ENCODE results near the gene BRD1.

BRD1 gene

GRCh38 chr22:49814856-49815255, 12.8 kb downstream of the BRD1 start:
- no peak for DNase-seq (ENCODE audit: low read depth)
- H3K4me3 ChIP-seq (ENCODE audit: low read length), result no peak overlapping the region
- TF ChIP-seq CTCF (conservative IDR thresholded peaks at IDR 0.05; ENCODE audit: low read depth, low read length), result no peak

DNA sequence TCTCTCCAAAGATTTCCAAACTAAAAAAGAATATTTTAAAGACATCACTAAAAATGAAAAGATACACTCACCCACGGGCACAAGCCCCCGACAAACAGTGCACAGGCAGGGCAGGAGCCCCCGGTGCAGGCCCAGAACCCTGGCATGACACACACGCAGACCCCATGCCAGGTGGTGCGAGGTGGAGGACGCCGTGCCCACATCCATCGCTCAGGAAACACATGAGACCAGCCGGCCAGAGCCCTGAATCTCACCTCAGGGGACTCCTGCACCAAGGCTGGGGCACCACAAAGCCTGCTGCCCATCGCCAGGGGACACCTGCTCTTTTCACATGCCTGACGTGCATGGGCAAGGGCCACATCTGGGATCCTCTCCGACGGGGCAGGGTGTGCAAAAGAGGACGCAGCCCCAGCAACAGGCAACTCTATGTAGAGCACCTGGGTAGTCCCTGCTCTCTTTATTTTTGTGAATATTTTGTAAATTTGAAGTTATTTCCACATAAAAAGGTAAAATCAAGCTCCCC, 13.4 kb downstream of the BRD1 start:
- no peak overlapping the region for H3K4me3 ChIP-seq (ENCODE audit: low read length)
- TF ChIP-seq CTCF (conservative IDR thresholded peaks at IDR 0.05; ENCODE audit: low read depth, low read length), result no peak
- DNase-seq (ENCODE audit: low read depth), result no peak

DNA sequence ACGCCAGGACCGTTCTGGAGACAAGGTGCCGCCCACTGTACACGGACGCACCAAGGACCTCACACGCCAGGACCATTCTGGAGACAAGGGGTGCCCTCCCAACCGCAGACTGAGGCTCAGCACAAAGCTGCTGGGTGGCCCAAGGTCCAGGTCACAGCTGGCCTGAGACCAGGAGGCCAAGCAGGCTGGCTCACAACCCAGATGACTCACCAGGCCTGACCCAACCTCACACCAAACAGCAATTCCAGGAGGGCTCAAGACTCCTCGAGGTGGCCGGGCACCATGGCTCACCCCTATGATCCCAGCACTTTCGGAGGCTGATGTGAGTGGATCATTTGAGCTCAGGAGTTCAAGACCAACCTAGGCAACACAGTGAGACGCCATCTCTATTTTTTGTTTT, 14.8 kb downstream of the BRD1 start:
- TF ChIP-seq CTCF (conservative IDR thresholded peaks at IDR 0.05; ENCODE audit: low read depth, low read length), result no peak
- no peak overlapping the region for H3K4me3 ChIP-seq (ENCODE audit: low read length)
- no peak for DNase-seq (ENCODE audit: low read depth)

GRCh38 chr22:49811020-49811791, 16.5 kb downstream of the BRD1 start:
- no peak for DNase-seq (ENCODE audit: low read depth)
- no peak for TF ChIP-seq CTCF (conservative IDR thresholded peaks at IDR 0.05; ENCODE audit: low read depth, low read length)
- H3K4me3 ChIP-seq (ENCODE audit: low read length), result no peak overlapping the region

GRCh38 chr22:49810363-49811019, 17.2 kb downstream of the BRD1 start:
- H3K4me3 ChIP-seq (ENCODE audit: low read length), result no peak overlapping the region
- no peak for TF ChIP-seq CTCF (conservative IDR thresholded peaks at IDR 0.05; ENCODE audit: low read depth, low read length)
- no peak for DNase-seq (ENCODE audit: low read depth)

- no peak for TF ChIP-seq CTCF (conservative IDR thresholded peaks at IDR 0.05; ENCODE audit: low read depth, low read length)
- H3K4me3 ChIP-seq (ENCODE audit: low read length), result no peak overlapping the region
- DNase-seq (ENCODE audit: low read depth), result no peak
Measured at GRCh38 chr22:49807780-49808708, 19.6 kb downstream of the BRD1 start.

All from retinal pigment epithelial cell (primary cell).